Transverse colon (tissue), 4 donors: ENCODE measurements around the gene ZNF521.

Source experiments
- EP300 ChIP-seq: sonication (generic); formaldehyde crosslinking; IDR thresholded peaks from one replicate; pipeline ENCODE4 v1.6.1; 2017; ENCODE audit warnings: antibody characterized with exemption, low read depth
- POLR2A ChIP-seq: fragments of 450-650 bp; IDR thresholded peaks from one replicate; pipeline ENCODE4 v1.6.1; 2016; ENCODE audit warnings: antibody characterized with exemption, mild to moderate bottlenecking, moderate library complexity
- POLR2AphosphoS5 ChIP-seq, 3 donors: sonication (generic); formaldehyde crosslinking; IDR thresholded peaks; one replicate each; pipeline ENCODE4 v1.6.1; 2016; ENCODE audit warnings: antibody characterized with exemption in 3 of 3
- TF ChIP-seq, protein P1 (sequence below), 5 experiments: fragments of 200-600 bp in 3 of 5; fragments of 450-650 bp in 2 of 5; sonication (generic) in 3 of 5; IDR thresholded peaks; 1 replicate in 2 of 5; 2 replicates in 3 of 5; pipeline ENCODE4 v1.5.1; 2016 to 2017; ENCODE audit warnings: antibody characterized with exemption in 5 of 5, inconsistent platforms in 3 of 5, mild to moderate bottlenecking in 2 of 5, moderate library complexity in 1 of 5

DNA sequence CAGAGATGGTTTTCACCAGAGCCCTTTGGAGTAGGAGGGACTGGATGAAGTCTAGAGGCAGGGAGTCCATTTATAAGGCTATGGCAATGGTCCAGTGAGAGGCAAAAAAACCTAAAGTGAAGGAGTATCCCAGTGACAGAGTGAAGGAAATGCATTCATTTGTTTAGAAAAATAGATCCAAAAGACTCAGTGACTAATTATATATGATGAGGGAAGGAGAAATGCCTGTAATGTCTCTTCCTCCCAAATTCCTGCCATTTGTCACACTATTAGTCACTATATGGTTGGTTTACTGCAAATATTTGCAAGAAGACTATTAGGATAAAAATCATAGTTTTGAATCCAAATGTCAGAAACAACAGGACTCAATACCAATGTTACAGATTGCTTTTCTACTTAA, 104.2 kb downstream of the ZNF521 start:
- TF ChIP-seq, protein P1, sequence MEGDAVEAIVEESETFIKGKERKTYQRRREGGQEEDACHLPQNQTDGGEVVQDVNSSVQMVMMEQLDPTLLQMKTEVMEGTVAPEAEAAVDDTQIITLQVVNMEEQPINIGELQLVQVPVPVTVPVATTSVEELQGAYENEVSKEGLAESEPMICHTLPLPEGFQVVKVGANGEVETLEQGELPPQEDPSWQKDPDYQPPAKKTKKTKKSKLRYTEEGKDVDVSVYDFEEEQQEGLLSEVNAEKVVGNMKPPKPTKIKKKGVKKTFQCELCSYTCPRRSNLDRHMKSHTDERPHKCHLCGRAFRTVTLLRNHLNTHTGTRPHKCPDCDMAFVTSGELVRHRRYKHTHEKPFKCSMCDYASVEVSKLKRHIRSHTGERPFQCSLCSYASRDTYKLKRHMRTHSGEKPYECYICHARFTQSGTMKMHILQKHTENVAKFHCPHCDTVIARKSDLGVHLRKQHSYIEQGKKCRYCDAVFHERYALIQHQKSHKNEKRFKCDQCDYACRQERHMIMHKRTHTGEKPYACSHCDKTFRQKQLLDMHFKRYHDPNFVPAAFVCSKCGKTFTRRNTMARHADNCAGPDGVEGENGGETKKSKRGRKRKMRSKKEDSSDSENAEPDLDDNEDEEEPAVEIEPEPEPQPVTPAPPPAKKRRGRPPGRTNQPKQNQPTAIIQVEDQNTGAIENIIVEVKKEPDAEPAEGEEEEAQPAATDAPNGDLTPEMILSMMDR (IDR thresholded peaks at IDR 0.05): no peak
- TF ChIP-seq POLR2A (no peak), EP300 (no peak), POLR2AphosphoS5 (IDR thresholded peaks at IDR 0.05) (no peak)
